HG03558 (cell line): ENCODE results near the gene FBN1.

Source experiments
- ATAC-seq: cut with Tn5 transposase; IDR thresholded peaks from one replicate; pipeline ENCODE4 v1.9.1; 2021; ENCODE audit warnings: moderate number of reproducible peaks; ENCODE audit not compliant: unreplicated experiment; ENCODE audit errors: extremely low read depth

The FBN1 gene

GRCh38 chr15:48653216-48653615, 7.7 kb upstream of the FBN1 start:
- ATAC-seq: no peak

DNA sequence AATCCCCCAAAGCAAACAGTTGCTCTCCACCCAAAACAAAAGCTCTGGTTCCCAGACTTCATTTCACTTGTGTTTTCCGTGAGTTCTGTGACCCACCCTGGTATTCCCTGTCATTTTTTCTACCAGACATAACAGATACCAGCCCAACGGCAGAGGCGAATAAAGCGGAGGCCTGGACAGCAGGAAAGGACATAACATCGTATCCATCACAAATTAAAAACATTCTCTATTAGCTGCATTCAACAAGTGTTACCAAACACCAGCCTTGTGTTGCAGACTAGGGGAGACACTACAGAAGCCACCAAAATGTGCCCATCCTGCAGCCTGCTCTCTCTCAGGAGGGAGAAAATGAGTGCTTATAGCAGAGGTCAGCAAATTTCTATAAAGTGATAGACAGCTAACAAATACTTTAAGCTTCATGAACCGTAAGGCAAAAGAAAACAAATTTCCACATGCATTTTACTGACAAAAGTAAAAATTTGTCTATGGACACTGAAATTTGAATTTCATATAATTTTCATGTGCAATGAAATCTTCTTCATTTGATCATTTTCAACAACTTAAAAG, 7.1 kb upstream of the FBN1 start:
- ATAC-seq: no peak

- ATAC-seq: no peak
Observed at GRCh38 chr15:48650931-48651330, 5.4 kb upstream of the FBN1 start.

DNA sequence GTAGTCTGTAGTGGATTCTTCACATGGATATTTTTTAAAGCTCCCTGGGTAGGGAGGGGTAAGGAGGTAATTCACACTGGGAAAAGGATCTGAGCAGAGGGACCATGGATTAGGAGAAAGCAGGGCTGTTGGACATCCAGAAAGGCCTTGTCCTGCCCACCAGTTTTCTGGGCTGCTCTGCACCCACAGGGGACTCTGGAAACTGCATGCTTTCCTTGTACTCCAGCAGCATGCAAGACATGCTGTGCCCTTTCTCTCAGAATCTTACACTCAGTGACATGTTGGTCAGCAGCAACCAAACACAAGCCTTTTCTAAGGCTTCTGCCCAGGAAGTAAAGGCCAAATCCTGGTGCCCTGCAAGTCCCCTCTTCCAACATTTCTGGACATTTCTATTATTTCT, 2.5 kb upstream of the FBN1 start:
- ATAC-seq: no peak

DNA sequence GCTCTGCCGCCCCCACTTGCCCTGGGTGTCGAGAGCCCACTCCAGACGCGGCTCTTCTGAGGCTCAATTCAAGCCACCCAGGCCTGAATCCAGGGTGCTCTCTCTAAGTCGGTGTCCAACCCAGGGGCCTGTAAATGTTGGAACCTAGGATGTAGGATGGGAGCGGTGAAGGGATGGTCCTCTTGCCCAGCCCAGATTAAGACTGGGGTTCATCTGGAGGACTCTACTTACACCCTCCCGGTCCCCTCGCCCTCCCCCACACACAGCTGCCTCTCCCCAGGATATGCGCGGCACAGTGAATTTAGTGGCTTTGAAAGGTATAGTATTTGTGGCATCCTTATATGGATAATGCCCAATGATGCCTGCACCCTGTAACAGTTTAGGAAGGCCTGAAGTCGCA, 822 bp upstream of the FBN1 start:
- no peak for ATAC-seq

DNA sequence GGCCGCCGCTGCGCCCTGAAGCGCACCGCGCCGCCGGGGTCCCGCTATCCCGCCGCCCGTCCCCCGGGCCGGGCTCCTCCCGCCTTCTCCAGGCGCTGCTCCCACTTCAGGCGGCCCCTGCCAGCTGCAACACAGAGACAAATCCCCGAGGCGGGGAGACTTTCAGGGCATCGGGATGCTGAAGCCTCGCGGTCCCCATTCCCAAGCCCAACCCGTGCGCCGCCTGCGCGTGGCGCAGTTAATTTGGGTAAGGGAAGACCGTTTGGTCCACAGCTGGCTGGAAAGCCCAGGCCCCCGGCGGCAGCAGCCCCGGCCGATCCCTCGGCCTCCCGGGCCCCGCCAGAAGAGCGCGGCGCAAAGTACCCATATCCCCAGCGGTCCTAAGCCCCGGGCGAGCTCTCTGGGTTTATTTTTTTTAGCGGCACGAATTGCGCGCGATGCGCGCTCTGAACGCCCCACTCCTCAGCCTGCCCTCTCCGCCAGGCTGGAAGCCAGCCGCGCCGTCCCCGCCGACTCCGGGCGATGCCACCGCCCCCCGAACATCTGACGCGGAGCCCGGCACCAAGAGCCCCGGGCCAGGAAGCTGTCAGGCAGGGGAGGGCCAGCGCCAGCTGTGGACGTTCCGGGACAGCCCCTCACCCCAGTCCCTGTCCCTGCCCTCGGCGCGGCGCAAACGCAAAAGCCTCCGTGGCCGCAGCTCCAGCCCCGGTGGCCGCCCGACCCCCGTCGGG, 517 bp downstream of the FBN1 start:
- peak; percentile 40 for ATAC-seq

DNA sequence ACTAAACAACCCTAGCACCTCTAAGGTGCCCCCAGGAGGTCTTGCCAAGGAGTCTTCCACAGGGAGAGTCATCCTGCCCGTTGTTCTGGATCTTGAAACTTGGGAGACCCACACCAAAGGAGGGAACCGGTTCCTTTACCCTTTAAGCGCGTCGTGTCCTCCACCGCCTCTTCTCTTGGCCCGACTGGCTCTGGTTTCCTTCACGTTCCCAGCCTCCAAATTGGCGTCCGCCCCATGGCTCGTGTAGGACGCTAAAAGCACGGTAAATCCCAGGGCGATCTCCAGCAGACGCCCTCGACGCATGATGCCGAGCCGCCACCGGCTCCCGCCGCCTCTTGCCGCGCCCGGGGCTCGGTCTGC, 1.1 kb downstream of the FBN1 start:
- no peak for ATAC-seq

DNA sequence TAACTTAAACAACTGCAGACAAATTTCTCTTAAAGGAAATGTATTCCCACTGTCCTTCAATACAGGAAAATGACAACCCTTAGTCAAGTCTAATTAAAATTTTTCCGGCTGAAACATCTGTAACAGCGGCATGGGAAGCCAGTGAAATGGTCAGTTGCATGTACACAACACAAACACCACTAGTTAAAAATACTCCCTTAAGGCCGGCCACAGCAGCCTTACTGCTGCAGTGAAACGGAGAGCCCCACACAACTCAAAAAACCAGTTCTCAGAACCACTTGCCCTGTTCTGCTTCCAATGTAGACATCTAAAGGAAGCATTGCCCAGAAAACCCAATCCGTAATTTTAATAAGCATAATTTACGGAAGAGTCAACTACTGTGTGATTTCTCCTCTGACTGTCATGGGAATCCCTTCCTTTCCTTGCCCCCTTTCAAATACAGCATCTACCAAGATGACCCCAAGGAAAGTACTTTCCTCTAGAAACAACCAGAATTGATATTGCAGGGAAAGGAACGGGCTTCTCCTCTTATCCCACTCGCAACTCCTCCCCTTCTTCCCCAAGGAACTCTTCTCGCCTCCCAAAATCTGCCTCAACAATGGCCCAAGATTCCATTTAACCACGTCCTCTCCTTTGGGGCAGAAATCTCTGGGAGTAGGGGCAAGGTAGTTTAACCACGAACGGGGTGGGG, 1.6 kb downstream of the FBN1 start:
- no peak for ATAC-seq

DNA sequence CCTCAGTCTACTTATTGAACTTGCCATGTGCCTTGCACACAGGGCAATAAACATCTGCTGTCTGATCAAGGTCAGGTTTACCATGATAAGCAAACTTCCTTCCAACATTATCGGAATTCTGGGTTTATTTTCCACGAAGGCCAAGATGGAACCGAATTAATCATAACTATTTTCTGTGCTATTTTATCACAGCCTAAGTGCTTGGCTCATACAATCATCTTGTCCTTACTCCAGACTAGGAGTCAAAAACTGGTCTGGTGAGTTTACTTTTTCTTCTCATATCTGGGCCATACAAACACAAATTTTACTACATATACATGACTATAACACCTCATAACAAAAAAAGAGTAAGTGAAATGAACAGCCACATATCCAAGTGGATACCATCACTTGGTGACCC, 2.3 kb downstream of the FBN1 start:
- no peak for ATAC-seq

DNA sequence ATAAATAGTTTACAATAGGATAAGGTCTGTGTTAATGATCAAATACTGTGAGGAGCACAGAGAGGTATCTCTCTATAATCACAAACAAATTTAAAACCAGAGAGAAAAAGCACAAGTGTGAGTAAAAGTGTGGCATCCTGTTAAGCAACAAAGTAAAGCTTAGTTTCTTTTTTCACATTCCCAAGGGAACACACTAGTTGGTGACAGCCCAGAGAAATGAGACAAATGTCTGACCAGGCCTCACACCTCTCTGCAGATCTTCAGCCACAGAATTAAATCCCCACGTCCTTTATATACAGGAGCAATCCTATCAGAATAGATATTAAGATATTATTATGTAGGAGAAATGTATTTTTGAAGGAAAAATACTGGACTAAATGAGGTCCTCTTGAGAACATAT, 2.7 kb downstream of the FBN1 start:
- ATAC-seq: no peak

DNA sequence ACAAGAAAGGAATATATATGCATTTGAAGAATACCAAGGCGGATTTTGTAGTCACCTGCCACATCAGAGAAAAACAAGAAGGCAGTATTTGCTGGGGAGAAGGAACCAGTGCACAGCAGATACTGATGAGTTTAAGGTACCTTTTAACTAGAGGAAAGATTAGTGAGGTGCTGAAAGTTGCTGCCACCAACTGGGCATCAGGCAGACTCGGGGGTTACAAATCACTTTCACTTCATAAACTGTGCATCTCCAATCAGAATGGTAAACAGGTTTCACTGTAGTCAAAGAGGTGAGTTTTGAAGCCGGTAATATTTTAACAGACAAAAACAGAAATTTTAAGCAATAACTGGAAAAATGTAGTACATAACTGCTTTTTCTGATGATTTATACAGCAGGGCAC, 4.1 kb downstream of the FBN1 start:
- no peak for ATAC-seq

GRCh38 chr15:48638963-48639362, 6.5 kb downstream of the FBN1 start:
- no peak for ATAC-seq

DNA sequence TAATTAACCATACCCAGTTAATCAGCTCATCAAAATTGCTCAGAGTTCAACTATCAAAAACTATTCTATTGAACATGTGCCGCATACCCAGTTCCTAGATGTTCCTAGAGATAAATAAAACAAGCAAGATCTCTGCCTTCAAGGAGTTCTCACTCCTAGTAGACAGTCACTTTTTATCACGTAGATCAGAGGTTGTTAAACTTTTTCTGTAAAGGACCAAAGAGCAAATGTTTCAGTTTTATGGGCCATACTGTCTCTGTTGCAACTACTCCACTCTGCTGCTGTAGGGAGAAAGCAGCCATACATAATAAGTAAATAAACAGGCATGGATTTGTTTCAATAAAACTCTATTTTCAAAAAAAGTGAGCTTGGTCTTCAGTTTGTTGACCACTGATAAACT, 7.9 kb downstream of the FBN1 start:
- ATAC-seq: no peak

DNA sequence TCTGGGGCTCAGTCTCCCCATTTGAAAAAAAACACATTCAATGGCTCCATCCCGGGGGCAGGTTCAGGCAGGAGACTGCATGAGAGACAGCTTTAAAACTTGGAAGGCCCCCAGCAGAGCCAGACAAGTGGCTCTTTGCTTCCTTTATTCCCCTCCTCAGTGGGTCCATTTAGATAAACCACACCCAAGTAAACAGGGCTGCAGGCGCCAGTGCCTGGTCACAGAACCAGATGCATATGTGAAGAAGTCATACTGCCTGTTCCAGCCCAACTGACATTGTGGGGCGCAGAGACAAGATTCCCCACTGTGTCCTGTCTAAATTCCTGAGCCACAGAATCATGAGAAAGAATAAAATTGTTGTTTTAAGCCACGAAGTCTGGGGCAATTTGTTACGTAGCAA, 9.0 kb downstream of the FBN1 start:
- no peak for ATAC-seq

- ATAC-seq: no peak
Observed at GRCh38 chr15:48634893-48635292, 10.6 kb downstream of the FBN1 start.

DNA sequence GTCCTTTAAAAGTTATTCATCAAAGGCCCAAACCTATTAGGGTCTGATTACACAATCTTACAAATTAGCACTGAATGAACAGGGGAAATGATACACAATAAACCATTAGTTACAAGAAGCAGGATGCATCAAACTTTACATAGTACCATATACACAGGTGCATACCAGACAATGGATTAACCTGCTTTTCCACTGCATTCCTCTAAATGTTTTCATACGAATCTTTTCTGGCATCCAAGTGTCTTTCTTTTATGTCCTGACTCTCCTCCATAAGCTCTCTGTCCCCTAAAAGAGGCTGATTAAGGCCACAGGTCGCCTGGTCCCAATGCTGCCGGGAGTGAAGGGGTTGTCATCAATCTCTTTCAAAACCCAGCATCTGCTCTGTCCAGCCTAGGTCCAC, 11.4 kb downstream of the FBN1 start:
- ATAC-seq: no peak

DNA sequence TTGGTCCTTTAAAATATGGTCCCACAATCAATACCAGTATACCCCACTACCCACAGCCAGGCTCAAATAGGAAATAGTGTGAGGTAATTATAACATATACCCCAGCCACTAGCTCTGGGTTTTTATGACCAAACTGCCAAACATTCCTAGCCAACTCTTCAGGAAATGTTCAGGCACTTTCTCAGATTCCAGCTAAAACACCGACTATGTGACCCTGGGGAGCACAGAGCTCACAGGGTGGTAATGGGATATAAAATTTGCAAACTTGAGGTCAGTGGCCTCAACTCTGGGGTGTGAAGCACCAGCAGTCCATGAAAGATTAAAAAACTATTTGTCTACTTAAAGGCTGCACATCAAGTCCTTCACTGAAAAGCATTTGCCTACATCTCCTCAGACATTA, 12.9 kb downstream of the FBN1 start:
- no peak for ATAC-seq

- ATAC-seq: no peak
Observed at GRCh38 chr15:48631176-48631770, 14.2 kb downstream of the FBN1 start.

DNA sequence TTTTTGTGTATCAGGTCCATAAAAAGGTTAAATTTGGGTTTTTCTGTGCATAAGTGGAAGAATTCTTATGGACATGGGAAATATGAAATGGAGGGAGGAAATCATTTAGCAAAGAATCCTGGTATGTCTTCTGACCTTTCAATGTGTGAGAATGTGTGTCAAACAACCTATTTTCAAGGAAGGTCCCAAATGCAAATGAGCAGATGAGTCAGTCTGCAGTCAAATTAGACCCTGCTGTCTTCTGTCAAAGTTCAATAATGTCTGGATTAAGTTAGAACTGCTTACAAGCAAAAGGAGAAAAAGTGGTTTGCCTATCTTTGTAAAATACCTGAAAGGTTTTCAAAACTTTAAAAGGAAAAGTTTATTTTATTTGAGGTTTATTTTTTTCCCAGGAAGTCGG, 15.3 kb downstream of the FBN1 start:
- ATAC-seq: no peak

DNA sequence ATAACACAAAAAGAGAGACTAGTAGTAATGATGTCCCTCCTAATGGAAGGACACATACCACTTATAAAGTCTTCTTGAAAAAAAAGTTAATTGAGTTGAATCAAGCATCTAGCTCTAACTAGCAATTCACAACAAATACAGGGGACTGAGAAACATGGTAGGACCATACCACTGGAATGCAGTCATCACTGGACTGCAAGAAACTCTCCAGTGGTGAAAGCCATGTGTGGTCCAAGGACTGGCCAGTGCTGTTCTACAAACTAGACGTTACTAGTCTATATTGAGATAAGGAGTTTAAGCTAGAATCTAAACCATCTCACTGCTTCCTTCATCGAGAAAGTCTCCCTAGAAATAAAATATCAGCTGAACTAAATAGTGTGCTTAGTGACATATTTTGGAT, 16.7 kb downstream of the FBN1 start:
- no peak for ATAC-seq

GRCh38 chr15:48627260-48627940, 18.1 kb downstream of the FBN1 start:
- ATAC-seq: no peak
